ENCODE data around the gene KCNQ1. TPM values are rescaled to one million over a fixed set of nuclear protein-coding genes. Genes with fewer than 3 reads are reported as not detected.
A peak's percentile ranks its signal among the peaks of the same experiment; 100 is the strongest.

KCNQ1 gene
- total and polyA plus RNA-seq, 2 of the 13 experiments (the other 11 are each of a cell fraction or from before 2014, with no cell fraction given), result 0.02 to 0.08 TPM

GRCh38 chr11:2778630-2779498 is 334.1 kb downstream of the KCNQ1 start (continued):
- TF ChIP-seq GABPB1 (CRISPR knock-in tag; IDR thresholded peaks at IDR 0.05), result peak; percentile 26; the same call in 1 of the 2 replicates
- peak; percentile 34; the same call in 1 of the 2 replicates for TF ChIP-seq PATZ1 (CRISPR knock-in tag; IDR thresholded peaks at IDR 0.05)
- 0 out of 2 replicates have a peak, but pooled peaks have one; percentile 31 for TF ChIP-seq ZNF280B (CRISPR knock-in tag; IDR thresholded peaks at IDR 0.05; ENCODE audit: borderline replicate concordance)
- TF ChIP-seq ZSCAN29 (CRISPR knock-in tag; conservative IDR thresholded peaks at IDR 0.05), result 0 out of 2 replicates have a peak, but pooled peaks have one; percentile 32
- TF ChIP-seq ZNF350 (CRISPR knock-in tag; IDR thresholded peaks at IDR 0.05; ENCODE audit: borderline replicate concordance, low read depth), result 0 out of 2 replicates have a peak, but pooled peaks have one; percentile 38
- TF ChIP-seq THAP9 (CRISPR knock-in tag; IDR thresholded peaks at IDR 0.05; ENCODE audit: borderline replicate concordance), result no peak
- TF ChIP-seq RBM39 (IDR thresholded peaks at IDR 0.05; ENCODE audit: low read depth, low read length, poor library complexity, severe bottlenecking), result peak; percentile 59
- no peak for TF ChIP-seq ZBTB38 (CRISPR knock-in tag; IDR thresholded peaks at IDR 0.05)
- peak; percentile 14 for TF ChIP-seq HNRNPLL (IDR thresholded peaks at IDR 0.05; ENCODE audit: low read depth, low read length, poor library complexity, severe bottlenecking)
- TF ChIP-seq ATF7-NPFF (CRISPR knock-in tag; IDR thresholded peaks at IDR 0.05; ENCODE audit: low read depth), result no peak
- peak; percentile 33 for TF ChIP-seq XRCC5 (optimal IDR thresholded peaks at IDR 0.05; ENCODE audit: low read length)
- TF ChIP-seq RFX3 (CRISPR knock-in tag; IDR thresholded peaks at IDR 0.05), result peak; percentile 77
- no peak for TF ChIP-seq ZZZ3 (CRISPR knock-in tag; IDR thresholded peaks at IDR 0.05; ENCODE audit: borderline replicate concordance)
- TF ChIP-seq HDAC1 (CRISPR knock-in tag; IDR thresholded peaks at IDR 0.05), result peak; percentile 27; the same call in 1 of the 2 replicates
- TF ChIP-seq POLR2AphosphoS5 (IDR thresholded peaks at IDR 0.05; ENCODE audit: low read depth, low read length), result no peak
- TF ChIP-seq FOXK1 (CRISPR knock-in tag; IDR thresholded peaks at IDR 0.05; ENCODE audit: borderline replicate concordance, low read depth), result no peak
- no peak for TF ChIP-seq TBX3 (IDR thresholded peaks at IDR 0.05; ENCODE audit: borderline replicate concordance)
- TF ChIP-seq ZNF670 (CRISPR knock-in tag; IDR thresholded peaks at IDR 0.05; ENCODE audit: borderline replicate concordance), result no peak
- TF ChIP-seq PCBP1 (IDR thresholded peaks at IDR 0.05; ENCODE audit: borderline replicate concordance, low read depth, low read length), result no peak
- no peak for TF ChIP-seq GPBP1L1 (CRISPR knock-in tag; IDR thresholded peaks at IDR 0.05)

Measured in HepG2 (cell line).